Measurements from ENCODE around the gene SNIP1.

The SNIP1 gene

DNA sequence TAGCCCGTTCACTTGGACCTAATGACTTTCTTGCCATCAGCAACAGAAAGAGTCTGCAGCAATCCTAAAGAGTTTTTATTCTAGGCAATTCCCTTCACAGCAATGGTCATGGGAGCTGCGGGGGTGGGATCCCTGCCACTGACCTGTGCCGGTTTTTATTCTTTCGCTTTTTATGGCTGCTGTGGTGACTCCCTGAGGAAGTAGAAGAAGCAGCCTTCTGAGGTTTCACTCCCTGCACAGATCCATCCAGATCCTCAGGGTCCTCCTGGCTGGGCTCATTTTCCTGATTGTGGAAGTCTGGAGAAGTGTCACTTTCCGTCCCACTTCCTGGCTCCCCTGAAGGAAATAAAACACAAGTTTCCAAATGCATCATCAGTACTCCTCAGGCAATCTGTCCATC, 52.4 kb downstream of the SNIP1 start:
- H3K36me3 ChIP-seq (ENCODE audit: control insufficient read depth, insufficient read depth, low read length): peaks cover 17% of the 10 kb centered on the region
- H3K4me3 ChIP-seq (ENCODE audit: low read depth, low read length): no peak overlapping the region
- no peaks in the 10 kb centered on the region for H3K4me1 ChIP-seq (ENCODE audit: control insufficient read depth, insufficient read depth, low read length)

DNA sequence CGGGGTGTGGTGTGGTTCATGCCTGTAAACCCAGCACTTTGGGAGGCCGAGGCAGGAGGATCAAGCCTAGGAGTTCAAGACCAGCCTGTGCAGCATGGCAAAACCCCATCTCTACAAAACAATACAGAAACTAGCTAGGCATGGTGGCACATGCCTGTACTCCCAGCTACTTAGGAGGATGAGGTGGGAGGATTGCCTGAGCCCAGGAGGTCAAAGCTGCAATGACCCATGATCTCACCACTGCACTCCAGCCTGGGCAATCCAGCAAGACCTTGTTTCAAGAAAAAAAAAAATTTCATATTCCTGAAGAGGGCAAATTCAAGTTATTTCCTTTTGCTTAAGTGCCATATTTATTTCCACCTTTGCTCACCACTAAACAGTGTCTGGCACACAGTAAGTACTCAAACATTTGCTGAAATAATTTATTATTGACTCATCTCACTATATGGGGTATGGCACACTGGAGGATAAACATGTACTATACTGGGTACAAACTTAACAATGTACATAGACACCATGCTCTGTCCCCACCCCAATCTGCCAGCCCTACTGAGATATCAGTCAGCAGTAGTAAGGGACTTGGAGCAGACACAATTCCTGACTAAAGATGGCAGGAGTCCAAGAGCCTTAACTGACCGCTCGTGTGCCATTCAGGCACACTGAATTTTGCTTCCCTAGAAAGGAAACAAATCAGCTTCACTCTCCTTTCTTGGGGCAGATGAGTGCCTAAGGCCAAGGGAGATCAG, 55.0 kb downstream of the SNIP1 start:
- H3K9me3 ChIP-seq (ENCODE audit: control insufficient read depth, insufficient read depth, low read length): no peaks in the 10 kb centered on the region
- H3K4me3 ChIP-seq (ENCODE audit: low read depth, low read length): no peak overlapping the region
- no peaks in the 10 kb centered on the region for H3K4me1 ChIP-seq (ENCODE audit: control insufficient read depth, insufficient read depth, low read length)
- no peak overlapping the region for H3K9ac ChIP-seq (ENCODE audit: low read depth, low read length)
- H3K36me3 ChIP-seq (ENCODE audit: control insufficient read depth, insufficient read depth, low read length): peaks cover 17% of the 10 kb centered on the region
- no peaks in the 10 kb centered on the region for H3K27me3 ChIP-seq (ENCODE audit: control insufficient read depth, insufficient read depth, low read length)

More for the DNA sequence above, 52.4 kb downstream of the SNIP1 start:
- Histone ChIP-seq H3K9me3 (ENCODE audit: control insufficient read depth, insufficient read depth, low read length) (no peaks in the 10 kb centered on the region), H3K27me3 (ENCODE audit: control insufficient read depth, insufficient read depth, low read length) (no peaks in the 10 kb centered on the region), H3K9ac (ENCODE audit: low read depth, low read length) (no peak overlapping the region)

GRCh38 chr1:37497832-37498231, 56.3 kb downstream of the SNIP1 start:
- no peak overlapping the region for H3K4me3 ChIP-seq (ENCODE audit: low read depth, low read length)
- no peaks in the 10 kb centered on the region for H3K27me3 ChIP-seq (ENCODE audit: control insufficient read depth, insufficient read depth, low read length)
- H3K9ac ChIP-seq (ENCODE audit: low read depth, low read length): no peak overlapping the region
- H3K9me3 ChIP-seq (ENCODE audit: control insufficient read depth, insufficient read depth, low read length): no peaks in the 10 kb centered on the region
- H3K36me3 ChIP-seq (ENCODE audit: control insufficient read depth, insufficient read depth, low read length): peaks cover 15% of the 10 kb centered on the region
- H3K4me1 ChIP-seq (ENCODE audit: control insufficient read depth, insufficient read depth, low read length): no peaks in the 10 kb centered on the region

GRCh38 chr1:37495875-37496274, 58.2 kb downstream of the SNIP1 start:
- no peak overlapping the region for H3K9ac ChIP-seq (ENCODE audit: low read depth, low read length)
- peaks cover 8% of the 10 kb centered on the region for H3K36me3 ChIP-seq (ENCODE audit: control insufficient read depth, insufficient read depth, low read length)
- H3K9me3 ChIP-seq (ENCODE audit: control insufficient read depth, insufficient read depth, low read length): no peaks in the 10 kb centered on the region

GRCh38 chr1:37493336-37494098, 60.6 kb downstream of the SNIP1 start:
- Histone ChIP-seq H3K9ac (ENCODE audit: low read depth, low read length) (no peak overlapping the region), H3K36me3 (ENCODE audit: control insufficient read depth, insufficient read depth, low read length) (peaks cover 4% of the 10 kb centered on the region), H3K9me3 (ENCODE audit: control insufficient read depth, insufficient read depth, low read length) (no peaks in the 10 kb centered on the region), H3K27me3 (ENCODE audit: control insufficient read depth, insufficient read depth, low read length) (no peaks in the 10 kb centered on the region), H3K4me3 (ENCODE audit: low read depth, low read length) (no peak overlapping the region), H3K4me1 (ENCODE audit: control insufficient read depth, insufficient read depth, low read length) (no peaks in the 10 kb centered on the region)

More at GRCh38 chr1:37495875-37496274, 58.2 kb downstream of the SNIP1 start:
- Histone ChIP-seq H3K4me1 (ENCODE audit: control insufficient read depth, insufficient read depth, low read length) (no peaks in the 10 kb centered on the region), H3K27me3 (ENCODE audit: control insufficient read depth, insufficient read depth, low read length) (no peaks in the 10 kb centered on the region), H3K4me3 (ENCODE audit: low read depth, low read length) (no peak overlapping the region)

GRCh38 chr1:37487619-37487984, 66.5 kb downstream of the SNIP1 start:
- H3K9ac ChIP-seq (ENCODE audit: low read depth, low read length): no peak overlapping the region
- H3K9me3 ChIP-seq (ENCODE audit: control insufficient read depth, insufficient read depth, low read length): no peaks in the 10 kb centered on the region
- no peaks in the 10 kb centered on the region for H3K27me3 ChIP-seq (ENCODE audit: control insufficient read depth, insufficient read depth, low read length)
- H3K4me1 ChIP-seq (ENCODE audit: control insufficient read depth, insufficient read depth, low read length): no peaks in the 10 kb centered on the region
- peaks cover 16% of the 10 kb centered on the region for H3K36me3 ChIP-seq (ENCODE audit: control insufficient read depth, insufficient read depth, low read length)
- no peak overlapping the region for H3K4me3 ChIP-seq (ENCODE audit: low read depth, low read length)

- no peaks in the 10 kb centered on the region for H3K27me3 ChIP-seq (ENCODE audit: control insufficient read depth, insufficient read depth, low read length)
- H3K9ac ChIP-seq (ENCODE audit: low read depth, low read length): no peak overlapping the region
- no peak overlapping the region for H3K4me3 ChIP-seq (ENCODE audit: low read depth, low read length)
- H3K4me1 ChIP-seq (ENCODE audit: control insufficient read depth, insufficient read depth, low read length): no peaks in the 10 kb centered on the region
- H3K9me3 ChIP-seq (ENCODE audit: control insufficient read depth, insufficient read depth, low read length): no peaks in the 10 kb centered on the region
- H3K36me3 ChIP-seq (ENCODE audit: control insufficient read depth, insufficient read depth, low read length): peaks cover 22% of the 10 kb centered on the region
Measured at GRCh38 chr1:37486680-37487618, 67.1 kb downstream of the SNIP1 start.

DNA sequence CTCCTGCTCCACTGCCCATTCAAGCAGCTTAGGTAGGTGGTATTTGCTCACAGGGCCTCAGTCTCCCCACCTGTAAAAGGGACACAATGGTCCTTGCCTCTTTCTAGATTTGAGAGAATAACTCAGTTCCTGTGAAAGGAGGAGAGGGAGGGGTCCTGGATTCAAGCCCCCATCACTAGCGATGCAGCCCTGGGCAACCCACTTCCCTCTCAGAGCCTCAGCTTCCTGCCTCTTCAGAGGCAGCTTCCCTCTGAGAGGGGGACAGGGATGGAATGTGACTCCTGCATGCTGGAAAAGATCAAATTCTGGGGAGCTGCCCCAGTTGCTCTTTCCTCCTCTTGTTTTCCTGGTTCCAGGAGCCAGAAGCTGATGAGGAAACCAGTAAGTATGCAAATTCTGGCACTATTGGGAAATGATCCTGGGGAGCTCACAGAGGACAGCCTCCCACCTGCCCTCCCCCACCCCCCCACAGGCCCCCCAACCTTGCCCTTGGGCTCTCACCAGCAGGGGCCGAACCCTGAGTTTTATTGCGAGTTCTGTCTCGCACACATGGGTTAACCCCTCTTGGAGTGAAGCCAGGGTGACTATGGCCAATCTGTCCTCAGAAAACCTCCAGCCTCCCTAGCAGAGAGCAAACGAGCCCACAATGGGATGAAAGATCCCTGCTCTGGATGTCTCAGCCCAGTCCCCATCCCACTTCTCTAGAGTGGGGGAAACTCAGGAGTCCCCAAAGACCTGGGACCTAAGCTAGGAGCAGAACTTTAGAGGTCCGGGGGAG, 68.0 kb downstream of the SNIP1 start:
- H3K9ac ChIP-seq (ENCODE audit: low read depth, low read length): no peak overlapping the region
- peaks cover 31% of the 10 kb centered on the region for H3K36me3 ChIP-seq (ENCODE audit: control insufficient read depth, insufficient read depth, low read length)

More for the DNA sequence above, 68.0 kb downstream of the SNIP1 start:
- H3K27me3 ChIP-seq (ENCODE audit: control insufficient read depth, insufficient read depth, low read length): no peaks in the 10 kb centered on the region
- no peaks in the 10 kb centered on the region for H3K4me1 ChIP-seq (ENCODE audit: control insufficient read depth, insufficient read depth, low read length)
- no peak overlapping the region for H3K4me3 ChIP-seq (ENCODE audit: low read depth, low read length)
- no peaks in the 10 kb centered on the region for H3K9me3 ChIP-seq (ENCODE audit: control insufficient read depth, insufficient read depth, low read length)

Measured in iPS-15b (cell line).